ENCODE results near the gene MTRR. TPM values are rescaled to one million over a fixed set of nuclear protein-coding genes. Genes with fewer than 3 reads are reported as not detected.

The MTRR gene
- polyA plus RNA-seq, 1 experiment = 65.4 TPM

DNA sequence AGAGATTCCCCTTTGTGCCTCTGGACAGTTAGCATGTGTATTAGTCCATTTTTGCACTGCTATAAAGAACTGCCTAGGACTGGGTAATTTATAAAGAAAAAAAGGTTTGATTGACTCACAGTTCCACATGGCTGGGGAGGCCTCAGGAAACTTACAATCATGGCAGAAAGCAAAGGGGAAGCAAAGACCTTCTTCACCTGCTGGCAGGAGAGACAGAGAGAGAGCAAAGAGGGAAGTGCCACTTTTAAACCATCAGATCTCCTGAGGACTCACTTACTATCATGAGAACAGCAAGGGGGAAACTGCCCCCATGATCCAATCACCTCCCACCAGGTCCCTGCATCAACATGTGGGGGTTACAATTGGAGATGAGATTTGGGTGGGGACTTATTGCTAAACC lies 24.0 kb upstream of the MTRR start:
- ChIA-PET POLR2A (no interaction called here), CTCF (no interaction called here)
- Histone ChIP-seq H3K36me3 (ENCODE audit: control insufficient read depth, insufficient read depth, low read length) (no peaks in the 10 kb centered on the region), H3K4me3 (ENCODE audit: low read depth, low read length) (no peak overlapping the region), H3K27me3 (ENCODE audit: control insufficient read depth, insufficient read depth, low read length) (peaks cover 16% of the 10 kb centered on the region)
- no peak for DNase-seq (ENCODE audit: low read depth)
- TF ChIP-seq, protein P1, sequence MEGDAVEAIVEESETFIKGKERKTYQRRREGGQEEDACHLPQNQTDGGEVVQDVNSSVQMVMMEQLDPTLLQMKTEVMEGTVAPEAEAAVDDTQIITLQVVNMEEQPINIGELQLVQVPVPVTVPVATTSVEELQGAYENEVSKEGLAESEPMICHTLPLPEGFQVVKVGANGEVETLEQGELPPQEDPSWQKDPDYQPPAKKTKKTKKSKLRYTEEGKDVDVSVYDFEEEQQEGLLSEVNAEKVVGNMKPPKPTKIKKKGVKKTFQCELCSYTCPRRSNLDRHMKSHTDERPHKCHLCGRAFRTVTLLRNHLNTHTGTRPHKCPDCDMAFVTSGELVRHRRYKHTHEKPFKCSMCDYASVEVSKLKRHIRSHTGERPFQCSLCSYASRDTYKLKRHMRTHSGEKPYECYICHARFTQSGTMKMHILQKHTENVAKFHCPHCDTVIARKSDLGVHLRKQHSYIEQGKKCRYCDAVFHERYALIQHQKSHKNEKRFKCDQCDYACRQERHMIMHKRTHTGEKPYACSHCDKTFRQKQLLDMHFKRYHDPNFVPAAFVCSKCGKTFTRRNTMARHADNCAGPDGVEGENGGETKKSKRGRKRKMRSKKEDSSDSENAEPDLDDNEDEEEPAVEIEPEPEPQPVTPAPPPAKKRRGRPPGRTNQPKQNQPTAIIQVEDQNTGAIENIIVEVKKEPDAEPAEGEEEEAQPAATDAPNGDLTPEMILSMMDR (IDR thresholded peaks at IDR 0.05; ENCODE audit: insufficient read depth, low read depth, low read length) = no peak

DNA sequence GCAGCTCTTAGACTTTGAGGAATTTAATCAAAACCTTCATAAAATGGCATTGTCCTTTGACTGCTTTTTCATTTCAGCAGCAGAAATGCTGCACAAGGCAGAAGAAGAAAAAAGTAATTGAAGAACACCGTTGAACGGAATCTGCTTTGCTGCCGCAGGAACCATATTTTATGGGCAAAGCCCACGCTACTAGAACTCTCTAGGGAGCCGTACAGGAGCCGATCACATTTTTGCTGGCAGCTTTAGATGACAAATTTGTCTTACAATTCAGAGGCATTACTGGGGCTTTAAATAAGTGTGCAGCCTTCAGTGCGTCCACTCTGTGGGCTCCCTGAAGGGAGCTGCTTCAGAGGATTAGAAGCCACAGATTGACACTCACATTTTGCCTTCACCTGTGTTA lies 23.4 kb upstream of the MTRR start:
- peaks cover 17% of the 10 kb centered on the region for H3K27me3 ChIP-seq (ENCODE audit: control insufficient read depth, insufficient read depth, low read length)
- H3K36me3 ChIP-seq (ENCODE audit: control insufficient read depth, insufficient read depth, low read length) = no peaks in the 10 kb centered on the region
- no peak overlapping the region for H3K4me3 ChIP-seq (ENCODE audit: low read depth, low read length)
- DNase-seq (ENCODE audit: low read depth) = no peak
- POLR2A ChIA-PET = no interaction called here
- TF ChIP-seq, protein P1 (IDR thresholded peaks at IDR 0.05; ENCODE audit: insufficient read depth, low read depth, low read length) = no peak
- CTCF ChIA-PET = interaction anchor here (0.6 to 0.7 kb wide), 2 partner anchors 11 to 41 kb away, joined by 3 read pairs; no protein-coding TSS in a partner anchor

DNA sequence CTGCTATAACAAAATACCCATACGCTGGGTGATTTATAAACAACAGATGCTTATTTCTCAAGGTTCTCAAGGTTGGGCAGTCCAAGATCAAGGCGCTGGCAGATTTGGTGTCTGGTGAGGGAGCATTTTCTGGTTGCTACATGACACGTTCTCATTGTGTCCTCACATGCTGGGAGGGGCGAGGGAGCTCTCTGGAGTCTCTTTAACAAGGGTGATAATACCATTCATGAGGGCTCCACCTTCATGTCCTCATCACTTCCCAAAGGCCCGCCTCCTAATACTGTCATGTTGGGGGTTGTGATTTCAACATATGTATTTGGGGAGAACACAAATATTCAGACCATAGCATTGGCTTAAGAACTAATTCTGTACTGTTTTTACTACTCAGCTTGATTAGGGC lies 22.6 kb upstream of the MTRR start:
- Histone ChIP-seq H3K27me3 (ENCODE audit: control insufficient read depth, insufficient read depth, low read length) (peaks cover 19% of the 10 kb centered on the region), H3K36me3 (ENCODE audit: control insufficient read depth, insufficient read depth, low read length) (no peaks in the 10 kb centered on the region), H3K4me3 (ENCODE audit: low read depth, low read length) (no peak overlapping the region)
- POLR2A ChIA-PET = no interaction called here
- TF ChIP-seq, protein P1 (IDR thresholded peaks at IDR 0.05; ENCODE audit: insufficient read depth, low read depth, low read length) = no peak
- DNase-seq (ENCODE audit: low read depth) = no peak
- CTCF ChIA-PET = interaction anchor here (0.7 kb wide), 1 partner anchor 10 kb away, joined by 3 read pairs; no protein-coding TSS in a partner anchor

DNA sequence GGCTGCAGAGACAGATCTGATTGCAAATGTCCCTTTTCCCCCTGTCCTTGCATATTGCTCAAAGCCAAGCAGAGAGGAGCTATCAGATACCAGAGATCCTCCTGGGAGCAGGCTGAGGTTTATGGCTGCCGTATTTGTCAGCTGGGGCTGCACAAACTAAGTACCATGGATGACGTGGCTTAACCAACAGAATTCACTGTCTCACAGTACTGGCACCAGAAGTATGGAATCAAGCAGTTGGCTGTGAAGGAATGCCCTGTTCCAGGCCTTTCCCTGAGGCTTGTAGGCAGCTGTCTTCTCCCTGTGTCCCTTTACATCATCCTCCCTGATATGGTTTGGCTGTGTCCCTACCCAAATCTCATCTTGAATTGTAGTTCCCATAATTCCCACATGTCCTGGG lies 20.7 kb upstream of the MTRR start:
- Histone ChIP-seq H3K4me3 (ENCODE audit: low read depth, low read length) (no peak overlapping the region), H3K27me3 (ENCODE audit: control insufficient read depth, insufficient read depth, low read length) (peaks cover 19% of the 10 kb centered on the region), H3K36me3 (ENCODE audit: control insufficient read depth, insufficient read depth, low read length) (no peaks in the 10 kb centered on the region)
- DNase-seq (ENCODE audit: low read depth) = no peak
- TF ChIP-seq, protein P1 (IDR thresholded peaks at IDR 0.05; ENCODE audit: insufficient read depth, low read depth, low read length) = no peak
- CTCF ChIA-PET = no interaction called here
- POLR2A ChIA-PET = no interaction called here

DNA sequence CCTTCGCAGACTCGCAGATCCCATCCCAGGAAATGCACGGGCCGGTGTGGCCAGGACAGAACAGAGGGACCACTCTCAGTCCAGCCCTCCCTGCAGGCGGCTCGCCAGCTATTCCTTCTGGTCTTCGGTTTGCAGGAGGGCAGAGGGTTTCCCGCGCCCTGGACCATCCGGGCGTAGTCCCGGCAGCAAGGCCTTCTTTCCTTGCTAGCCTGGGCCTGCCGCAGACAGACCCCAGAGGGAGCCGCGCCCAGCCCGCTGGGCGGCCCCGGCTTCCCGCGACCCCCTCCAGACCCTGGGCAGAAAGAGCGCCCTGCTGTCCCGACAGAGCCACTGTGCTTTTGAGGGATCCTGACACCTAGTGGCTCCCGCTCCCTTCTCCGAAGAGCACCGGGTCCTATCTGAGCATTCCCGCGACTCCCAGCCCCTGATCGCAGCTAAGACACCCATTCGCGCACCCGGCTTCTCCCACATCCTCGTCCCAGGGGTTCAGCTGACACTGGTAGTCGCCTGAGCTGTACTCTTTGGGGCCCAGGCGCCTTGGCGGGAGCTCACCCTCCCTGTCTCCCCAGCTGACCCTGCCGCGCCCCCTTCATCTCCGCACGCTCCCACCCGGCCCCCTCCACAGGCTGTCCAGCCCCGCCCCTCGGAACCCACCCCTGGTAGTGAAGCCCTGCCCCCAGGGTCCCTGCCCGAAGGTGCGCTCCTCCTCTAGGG lies 19.1 kb upstream of the MTRR start:
- CTCF ChIA-PET = interaction anchor here (0.6 to 1.3 kb wide), 2 partner anchors 33 to 610 kb away, joined by 3 read pairs; no protein-coding TSS in a partner anchor

More for the DNA sequence above, 19.1 kb upstream of the MTRR start:
- DNase-seq (ENCODE audit: low read depth) = no peak
- TF ChIP-seq, protein P1 (IDR thresholded peaks at IDR 0.05; ENCODE audit: insufficient read depth, low read depth, low read length) = no peak
- peak overlapping the region; percentile 15 for H3K4me3 ChIP-seq (ENCODE audit: low read depth, low read length)
- H3K27me3 ChIP-seq (ENCODE audit: control insufficient read depth, insufficient read depth, low read length) = peaks cover 19% of the 10 kb centered on the region
- H3K36me3 ChIP-seq (ENCODE audit: control insufficient read depth, insufficient read depth, low read length) = no peaks in the 10 kb centered on the region
- POLR2A ChIA-PET = no interaction called here

Data from BJ (cell line).